AG09309 (cell line): ENCODE results near the gene EPN1.

Source experiments
- DNase-seq: peaks from one replicate; pipeline ENCODE4 v3.0.0-alpha.2; 2010; ENCODE audit warnings: low read depth
- H3K4me3 ChIP-seq: 2 replicates; pipeline ENCODE4 v1.5.1; 2011; ENCODE audit warnings: mild to moderate bottlenecking, low read depth, low read length, moderate library complexity; ENCODE audit not compliant: control insufficient read depth
- TF ChIP-seq, protein P1 (sequence below): IDR thresholded peaks from 2 replicates; pipeline ENCODE4 v1.5.1; 2011; ENCODE audit warnings: mild to moderate bottlenecking, low read depth, low read length, inconsistent platforms; ENCODE audit not compliant: insufficient read depth, control insufficient read depth; ENCODE audit errors: missing control alignments

EPN1 gene

DNA sequence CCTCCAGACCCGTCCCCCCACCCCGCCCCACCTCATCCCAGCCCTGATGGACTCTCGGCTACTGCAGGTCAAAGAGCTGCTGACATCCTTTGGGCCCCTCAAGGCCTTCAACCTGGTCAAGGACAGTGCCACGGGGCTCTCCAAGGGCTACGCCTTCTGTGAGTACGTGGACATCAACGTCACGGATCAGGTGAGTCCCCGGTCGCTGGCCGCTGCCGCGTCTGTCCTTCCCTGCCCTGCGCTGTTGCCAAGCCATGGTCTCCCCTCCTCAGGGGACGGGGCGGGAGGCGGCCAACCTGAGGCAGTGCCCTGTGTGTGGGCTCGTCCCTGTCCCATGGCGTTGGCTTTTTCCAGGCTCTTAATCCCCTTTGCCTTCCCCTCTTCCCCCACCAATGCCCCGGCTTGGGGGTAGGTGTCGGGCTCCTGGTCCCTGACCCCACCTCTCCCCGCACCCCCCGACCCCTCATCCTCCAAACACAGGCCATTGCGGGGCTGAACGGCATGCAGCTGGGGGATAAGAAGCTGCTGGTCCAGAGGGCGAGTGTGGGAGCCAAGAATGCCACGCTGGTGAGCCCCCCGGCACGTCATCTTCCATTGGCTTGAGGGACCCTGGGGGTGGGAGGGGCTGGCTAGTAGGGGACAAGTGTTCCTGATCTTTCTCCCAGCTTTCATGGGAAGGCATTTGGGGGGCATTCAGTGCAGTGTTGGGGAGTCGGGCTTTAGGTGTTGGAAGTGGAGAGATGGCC lies 6.2 kb upstream of the EPN1 start:
- TF ChIP-seq, protein P1, sequence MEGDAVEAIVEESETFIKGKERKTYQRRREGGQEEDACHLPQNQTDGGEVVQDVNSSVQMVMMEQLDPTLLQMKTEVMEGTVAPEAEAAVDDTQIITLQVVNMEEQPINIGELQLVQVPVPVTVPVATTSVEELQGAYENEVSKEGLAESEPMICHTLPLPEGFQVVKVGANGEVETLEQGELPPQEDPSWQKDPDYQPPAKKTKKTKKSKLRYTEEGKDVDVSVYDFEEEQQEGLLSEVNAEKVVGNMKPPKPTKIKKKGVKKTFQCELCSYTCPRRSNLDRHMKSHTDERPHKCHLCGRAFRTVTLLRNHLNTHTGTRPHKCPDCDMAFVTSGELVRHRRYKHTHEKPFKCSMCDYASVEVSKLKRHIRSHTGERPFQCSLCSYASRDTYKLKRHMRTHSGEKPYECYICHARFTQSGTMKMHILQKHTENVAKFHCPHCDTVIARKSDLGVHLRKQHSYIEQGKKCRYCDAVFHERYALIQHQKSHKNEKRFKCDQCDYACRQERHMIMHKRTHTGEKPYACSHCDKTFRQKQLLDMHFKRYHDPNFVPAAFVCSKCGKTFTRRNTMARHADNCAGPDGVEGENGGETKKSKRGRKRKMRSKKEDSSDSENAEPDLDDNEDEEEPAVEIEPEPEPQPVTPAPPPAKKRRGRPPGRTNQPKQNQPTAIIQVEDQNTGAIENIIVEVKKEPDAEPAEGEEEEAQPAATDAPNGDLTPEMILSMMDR: no peak
- H3K4me3 ChIP-seq: no peak overlapping the region
- no peak for DNase-seq

DNA sequence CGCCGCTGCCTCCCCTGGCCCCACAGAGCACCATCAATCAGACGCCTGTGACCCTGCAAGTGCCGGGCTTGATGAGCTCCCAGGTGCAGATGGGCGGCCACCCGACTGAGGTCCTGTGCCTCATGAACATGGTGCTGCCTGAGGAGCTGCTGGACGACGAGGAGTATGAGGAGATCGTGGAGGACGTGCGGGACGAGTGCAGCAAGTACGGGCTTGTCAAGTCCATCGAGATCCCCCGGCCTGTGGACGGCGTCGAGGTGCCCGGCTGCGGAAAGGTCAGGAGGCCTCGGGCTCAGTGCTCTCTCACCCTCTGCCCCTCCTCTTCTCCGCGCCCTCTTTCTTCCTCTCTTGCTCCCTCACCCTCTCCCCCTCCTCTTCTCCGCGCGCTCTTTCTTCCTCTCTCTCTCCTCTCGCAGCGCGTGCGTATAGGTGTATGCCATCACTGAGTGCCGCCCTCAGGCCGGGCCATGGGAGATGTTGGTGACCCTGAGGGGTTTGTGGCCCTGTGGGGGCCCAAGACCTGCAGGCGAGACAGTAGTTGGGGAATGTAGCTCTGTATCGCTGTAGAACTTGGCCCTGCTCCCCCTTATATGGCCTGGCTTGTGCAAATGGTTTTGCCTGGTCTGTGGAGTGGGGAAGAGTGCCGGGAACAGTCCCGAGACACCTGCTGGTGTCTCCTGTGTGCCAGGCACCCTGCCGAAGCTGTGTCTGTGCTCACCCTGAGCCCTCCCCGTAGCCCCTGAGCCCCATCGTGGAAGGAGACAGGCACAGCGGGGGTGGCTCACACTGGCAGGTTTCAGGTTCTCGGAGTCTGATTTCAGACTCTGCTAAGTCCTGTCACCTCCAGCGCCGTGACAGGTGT lies 5.4 kb upstream of the EPN1 start:
- TF ChIP-seq, protein P1: no peak
- DNase-seq: no peak
- H3K4me3 ChIP-seq: no peak overlapping the region

DNA sequence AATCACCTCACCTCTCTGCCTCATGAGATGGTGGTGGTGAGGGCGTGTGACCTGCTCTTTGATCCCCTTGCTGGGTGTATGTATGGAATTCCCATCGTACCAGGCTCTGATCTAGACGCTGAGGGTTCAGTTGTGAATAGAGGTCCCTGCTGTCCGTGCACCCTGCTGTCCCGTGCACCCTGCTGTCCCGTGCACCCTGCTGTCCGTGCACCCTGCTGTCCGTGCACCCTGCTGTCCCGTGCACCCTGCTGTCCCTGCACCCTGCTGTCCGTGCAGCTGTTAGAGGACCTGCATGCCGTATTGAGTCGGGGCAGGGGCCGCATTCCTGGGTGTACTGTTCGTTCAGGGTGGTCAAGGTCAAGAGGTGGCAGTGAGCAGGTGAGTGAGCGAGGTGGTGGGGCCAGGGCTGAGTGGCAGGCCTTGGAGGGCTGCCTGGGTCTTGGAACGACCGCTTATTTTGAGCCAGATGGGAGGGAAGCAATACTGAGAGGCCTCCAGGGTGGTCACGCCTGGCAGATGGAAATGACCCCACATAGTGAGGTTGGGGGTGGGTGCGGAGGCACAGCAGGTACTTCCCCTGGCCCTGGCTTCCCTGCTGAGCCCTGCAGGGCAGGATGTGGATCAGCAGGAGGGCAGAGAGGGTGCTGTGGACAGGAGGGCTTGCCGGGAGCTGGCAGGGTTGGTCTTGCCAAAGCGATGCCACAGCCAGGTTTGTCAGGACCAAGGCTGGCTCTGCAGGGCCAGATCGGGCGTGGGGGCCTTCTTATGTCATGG lies 4.6 kb upstream of the EPN1 start:
- TF ChIP-seq, protein P1: no peak
- H3K4me3 ChIP-seq: no peak overlapping the region
- no peak for DNase-seq

DNA sequence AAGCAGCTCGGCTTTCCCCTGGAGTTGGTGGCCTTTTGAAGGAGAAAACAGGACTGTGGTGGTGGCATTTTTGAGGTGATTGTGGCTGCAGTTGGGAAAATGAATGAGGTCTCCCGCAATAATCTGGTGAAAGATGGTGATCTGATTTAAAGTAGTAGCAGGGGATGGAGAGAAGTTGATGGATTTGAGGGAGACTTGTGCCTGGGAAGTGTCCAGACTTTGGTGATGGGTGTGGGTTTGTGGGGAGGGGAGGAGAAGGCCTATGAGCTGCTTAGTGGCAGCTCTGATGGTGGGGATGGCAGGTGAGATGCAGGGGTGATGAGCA lies 4.0 kb upstream of the EPN1 start:
- no peak overlapping the region for H3K4me3 ChIP-seq
- no peak for DNase-seq
- TF ChIP-seq, protein P1: no peak

DNA sequence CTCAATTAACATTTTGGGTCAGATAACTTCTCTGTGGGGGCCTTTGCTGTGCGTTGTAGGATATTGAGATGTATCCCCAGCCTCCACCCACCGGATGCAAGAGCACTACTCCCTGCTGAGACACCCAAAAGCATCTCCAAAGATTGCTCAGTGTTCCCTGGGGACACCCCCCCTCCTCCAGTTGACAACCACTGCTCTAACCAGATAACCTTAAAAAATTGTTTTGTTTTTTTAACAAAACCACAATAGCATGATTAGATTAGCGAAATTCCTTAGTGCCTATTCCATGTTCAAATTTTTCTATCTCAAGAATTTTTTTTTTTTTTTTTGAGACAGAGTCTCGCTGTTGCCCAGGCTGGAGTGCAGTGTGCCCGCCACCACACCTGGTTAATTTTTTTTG lies 2.6 kb upstream of the EPN1 start:
- TF ChIP-seq, protein P1: no peak
- DNase-seq: no peak
- no peak overlapping the region for H3K4me3 ChIP-seq

DNA sequence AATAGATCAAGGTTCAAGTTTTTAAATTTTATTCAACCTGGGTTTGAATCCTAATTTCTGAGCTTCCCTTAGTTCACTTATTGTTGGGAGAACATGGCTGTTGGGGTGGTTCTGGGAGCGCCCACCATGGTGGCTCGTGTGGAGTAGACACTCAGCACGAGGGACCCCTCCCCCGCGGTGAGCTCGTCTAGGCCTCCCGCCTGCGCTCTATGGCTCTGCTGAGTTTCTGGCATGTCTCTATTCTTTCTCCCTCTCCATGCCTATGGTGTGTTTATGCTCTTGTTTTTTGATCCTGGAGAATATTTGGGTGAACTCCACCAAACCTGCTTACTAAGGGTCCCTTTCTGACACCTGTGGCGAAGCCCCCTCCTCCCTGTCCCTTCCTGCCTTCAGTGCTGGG lies 1.6 kb upstream of the EPN1 start:
- no peak for DNase-seq
- no peak overlapping the region for H3K4me3 ChIP-seq

More for the DNA sequence above, 1.6 kb upstream of the EPN1 start:
- TF ChIP-seq, protein P1: no peak
